IMR-90 (cell line): ENCODE results near the gene ARHGAP28. TPM values are rescaled to one million over a fixed set of nuclear protein-coding genes. Genes with fewer than 3 reads are reported as not detected.

Source experiments
- ATAC-seq: fragments of 200-7000 bp; cut with Tn5 transposase; 2 replicates; pipeline ENCODE4 v1.9.1; 2020; ENCODE audit warnings: low read depth, mild to moderate bottlenecking, moderate library complexity
- BruUV-seq: library from RNA; stranded (reverse); fragments of 400-500 nt; replicated peaks from 2 replicates; lab custom pipeline; 2021; lab: Mats Ljungman, UMichigan
- CTCF ChIA-PET: fragments of 300-600 bp; formaldehyde crosslinking; extraction: SDS; loops from one replicate; lab custom pipeline; 2021; ENCODE audit warnings: antibody characterized with exemption; lab: Yijun Ruan, JAX
- POLR2A ChIA-PET: fragments of 300-600 bp; sonication (Branson Sonifier 250); formaldehyde crosslinking; loops from one replicate; lab custom pipeline; 2022; ENCODE audit warnings: antibody characterized with exemption; ENCODE audit not compliant: unreplicated experiment; lab: Charles Lee
- DNase-seq: peaks from one replicate; pipeline ENCODE4 v3.0.0; 2013
- H2AFZ ChIP-seq: replicated peaks from 2 replicates; pipeline ENCODE3; 2013; ENCODE audit warnings: low read length, mild to moderate bottlenecking; ENCODE audit not compliant: poor library complexity
- H2AK5ac ChIP-seq: 2 replicates; pipeline ENCODE4 v1.6.1; 2013; ENCODE audit warnings: low read depth, low read length, inconsistent platforms
- H2AK9ac ChIP-seq: replicated peaks from 2 replicates; pipeline ENCODE3; 2013; ENCODE audit warnings: mild to moderate bottlenecking, low read depth, low read length, moderate library complexity; ENCODE audit not compliant: poor library complexity
- H2BK120ac ChIP-seq: 2 replicates; pipeline ENCODE4 v1.6.1; 2013; ENCODE audit warnings: low read depth, low read length, inconsistent platforms
- H2BK15ac ChIP-seq: 3 replicates; pipeline ENCODE4 v1.6.1; 2013; ENCODE audit warnings: low read depth, low read length, inconsistent platforms
- H2BK20ac ChIP-seq: 2 replicates; pipeline ENCODE4 v1.6.1; 2013; ENCODE audit warnings: low read depth, mild to moderate bottlenecking, inconsistent platforms, low read length, moderate library complexity
- H2BK5ac ChIP-seq: 2 replicates; pipeline ENCODE4 v1.6.1; 2013; ENCODE audit warnings: mild to moderate bottlenecking, low read depth, low read length, inconsistent platforms; ENCODE audit not compliant: poor library complexity, severe bottlenecking
- H3K14ac ChIP-seq: replicated peaks from 2 replicates; pipeline ENCODE4 v1.6.1; 2013; ENCODE audit warnings: low read depth, low read length, inconsistent platforms
- H3K18ac ChIP-seq: 2 replicates; pipeline ENCODE4 v1.6.1; 2013; ENCODE audit warnings: low read depth, low read length, control low read depth
- H3K23ac ChIP-seq: 2 replicates; pipeline ENCODE4 v1.6.1; 2013; ENCODE audit warnings: low read depth, low read length, inconsistent platforms
- H3K27ac ChIP-seq: 2 replicates; pipeline ENCODE4 v1.5.1; 2013; ENCODE audit warnings: mild to moderate bottlenecking, control low read depth, low read length; ENCODE audit not compliant: insufficient read depth
- H3K27me3 ChIP-seq: 2 replicates; pipeline ENCODE4 v1.6.1; 2013; ENCODE audit warnings: low read length; ENCODE audit not compliant: control insufficient read depth, insufficient read depth
- H3K36me3 ChIP-seq: 2 replicates; pipeline ENCODE4 v1.6.1; 2013; ENCODE audit warnings: low read length, mixed read lengths; ENCODE audit not compliant: control insufficient read depth, insufficient read depth
- H3K4ac ChIP-seq: 2 replicates; pipeline ENCODE4 v1.6.1; 2013; ENCODE audit warnings: low read depth, low read length, inconsistent platforms
- H3K4me1 ChIP-seq: 2 replicates; pipeline ENCODE4 v1.6.1; 2013; ENCODE audit warnings: low read length, mixed read lengths; ENCODE audit not compliant: control insufficient read depth, insufficient read depth
- H3K4me2 ChIP-seq: 2 replicates; pipeline ENCODE4 v1.6.1; 2013; ENCODE audit warnings: low read depth, mild to moderate bottlenecking, control low read depth, low read length, moderate library complexity
- H3K4me3 ChIP-seq: 2 replicates; pipeline ENCODE4 v1.5.1; 2013; ENCODE audit warnings: low read depth, mild to moderate bottlenecking, control low read depth, low read length, moderate library complexity; ENCODE audit not compliant: insufficient read depth
- H3K56ac ChIP-seq: 2 replicates; pipeline ENCODE4 v1.6.1; 2013; ENCODE audit warnings: low read length, inconsistent platforms; ENCODE audit not compliant: insufficient read depth; ENCODE audit errors: extremely low read depth
- H3K79me1 ChIP-seq, 2 experiments: 2 replicates each; pipeline ENCODE4 v1.6.1; 2013; ENCODE audit warnings: low read length in 2 of 2, inconsistent platforms in 1 of 2, low read depth in 1 of 2
- H3K9ac ChIP-seq: 2 replicates; pipeline ENCODE4 v1.6.1; 2013; ENCODE audit warnings: low read depth, low read length, control low read depth
- H3K9me1 ChIP-seq: 2 replicates; pipeline ENCODE4 v1.6.1; 2013; ENCODE audit warnings: low read length, inconsistent platforms; ENCODE audit not compliant: insufficient read depth
- H3K9me3 ChIP-seq: 2 replicates; pipeline ENCODE4 v1.6.1; 2013; ENCODE audit warnings: low read length; ENCODE audit not compliant: control insufficient read depth, insufficient read depth
- H4K20me1 ChIP-seq: 2 replicates; pipeline ENCODE4 v1.6.1; 2013; ENCODE audit warnings: low read length, inconsistent platforms; ENCODE audit not compliant: insufficient read depth
- H4K5ac ChIP-seq: 2 replicates; pipeline ENCODE4 v1.6.1; 2013; ENCODE audit warnings: mild to moderate bottlenecking, low read depth, low read length, control low read depth
- H4K8ac ChIP-seq, 2 experiments: 2 replicates each; pipeline ENCODE4 v1.6.1; 2013; ENCODE audit warnings: low read depth in 2 of 2, low read length in 2 of 2, control low read depth in 1 of 2, inconsistent platforms in 1 of 2
- H4K91ac ChIP-seq: 2 replicates; pipeline ENCODE4 v1.6.1; 2013; ENCODE audit warnings: low read depth, low read length, inconsistent platforms; ENCODE audit not compliant: insufficient read depth
- CHD1 ChIP-seq: IDR thresholded peaks from 2 replicates; pipeline ENCODE4 v1.6.1; 2012; ENCODE audit warnings: low read depth, low read length, improper control_type of control experiment
- FOS ChIP-seq: fragments of 150-350 bp; IDR thresholded peaks from 2 replicates; pipeline ENCODE4 v1.6.1; 2016; ENCODE audit warnings: low read depth, low read length
- NFE2L2 ChIP-seq: fragments of 150-350 bp; IDR thresholded peaks from 2 replicates; pipeline ENCODE4 v1.6.1; 2016; ENCODE audit warnings: low read depth, mild to moderate bottlenecking, low read length
- POLR2A ChIP-seq: IDR thresholded peaks from 2 replicates; pipeline ENCODE4 v1.6.1; 2012; ENCODE audit warnings: mild to moderate bottlenecking, low read depth, low read length
- RCOR1 ChIP-seq: IDR thresholded peaks from 2 replicates; pipeline ENCODE4 v1.6.1; 2012; ENCODE audit warnings: mild to moderate bottlenecking, low read length, improper control_type of control experiment; ENCODE audit not compliant: insufficient replicate concordance
- WGBS, 2 experiments: methylation state at CpG; one replicate each; pipeline versions ENCODE4 v1.1.5 to v1.1.7; 2013; ENCODE audit warnings: missing lambda C conversion rate in 2 of 2; ENCODE audit not compliant: insufficient read length in 1 of 2; ENCODE audit errors: extremely low coverage in 2 of 2; 5-methylcytosine and 5-hydroxymethylcytosine counted together
- dilution Hi-C: fragments of 300-500 bp; cut with HindIII; formaldehyde crosslinking; loops from one replicate; pipeline ENCODE4 v1.14.3; 2018; ENCODE audit warnings: low sequenced_read_pairs; ENCODE audit not compliant: unreplicated experiment
- in situ Hi-C: fragments of 300-500 bp; cut with MboI; formaldehyde crosslinking; loops from 3 replicates; pipeline ENCODE4 v1.14.3; 2019; ENCODE audit warnings: low sequenced_read_pairs, inconsistent platforms, mixed read lengths
- intact Hi-C: fragments of 100-400 bp; cut with micrococcal nuclease; formaldehyde crosslinking; loops from 2 replicates; pipeline ENCODE4 v1.10.0; 2022
- polyA plus RNA-seq, 3 experiments: library from polyadenylated mRNA; depleted of rRNA; stranded (reverse); fragments of >200 nt; gene quantifications; 2 replicates each; pipeline ENCODE4 v1.2.3, GENCODE V29; 2012; ENCODE audit warnings: low replicate concordance in 1 of 3
- total RNA-seq: library from RNA; depleted of rRNA; stranded (reverse); fragments of >200 nt; gene quantifications from 2 replicates; pipeline ENCODE4 v1.2.3, GENCODE V29; 2012
- TF ChIP-seq, protein P1 (sequence below): fragments of 150-350 bp; IDR thresholded peaks from 2 replicates; pipeline ENCODE4 v1.6.1; 2016; ENCODE audit warnings: low read depth, mild to moderate bottlenecking, low read length, moderate library complexity, borderline replicate concordance
- TF ChIP-seq, protein P2 (sequence below): fragments of 150-350 bp; IDR thresholded peaks from 2 replicates; pipeline ENCODE4 v1.6.1; 2017; ENCODE audit warnings: mild to moderate bottlenecking, antibody characterized with exemption, low read length, low read depth

Gene ARHGAP28
- total and polyA plus RNA-seq, 2 of the 4 experiments (the other 2 are of a cell fraction): 1.8 to 3.8 TPM

DNA sequence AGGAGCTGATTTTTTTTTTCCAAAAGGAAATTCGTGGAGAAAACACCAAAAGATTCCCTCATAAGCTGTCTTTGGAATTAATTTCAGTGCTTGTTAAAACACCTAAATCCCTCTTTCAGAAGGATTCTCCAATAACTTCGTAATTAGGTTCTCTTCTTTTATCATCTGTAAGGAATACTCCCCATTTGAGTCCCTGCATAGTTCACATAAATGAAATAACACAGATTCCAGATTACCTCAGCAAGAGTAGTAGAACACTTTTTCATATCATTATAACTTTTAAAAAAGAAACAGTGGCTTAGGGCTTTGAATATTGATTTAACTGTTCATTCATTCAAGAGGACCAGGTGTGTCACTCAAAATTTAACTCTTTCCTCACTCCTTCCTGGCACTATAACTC lies 55.5 kb downstream of the ARHGAP28 start:
- H3K79me1 ChIP-seq: no peaks in the 10 kb centered on the region
- no CpG with 5 or more reads among the region's 2 CpGs for WGBS, 2 experiments
- no peak overlapping the region for H2AFZ ChIP-seq
- ChIA-PET POLR2A (interaction anchor here (0.6 to 0.7 kb wide), 2 partner anchors 10 to 43 kb away, joined by 3 to 9 read pairs; no protein-coding TSS in a partner anchor), CTCF (no interaction called here)
- H2BK120ac ChIP-seq: peak overlapping the region; percentile 66
- dilution Hi-C loops: no loop called here
- peaks cover 5% of the 10 kb centered on the region; the same call in 1 of the 2 replicates for H3K36me3 ChIP-seq
- peaks cover 22% of the 10 kb centered on the region for H3K4me1 ChIP-seq
- H2AK5ac ChIP-seq: 0 out of 2 replicates have a peak overlapping the region, but pooled peaks have one; percentile 44
- H4K20me1 ChIP-seq: no peaks in the 10 kb centered on the region
- no peak overlapping the region for H3K4me3 ChIP-seq
- H3K23ac ChIP-seq: peak overlapping the region; percentile 27; the same call in 1 of the 2 replicates
- intact Hi-C loops: no loop called here
- ATAC-seq: peak; percentile 70
- DNase-seq: peak; percentile 33
- peak overlapping the region; percentile 62 for H3K4ac ChIP-seq
- TF ChIP-seq NFE2L2 (no peak), FOS (no peak), RCOR1 (no peak), POLR2A (no peak), CHD1 (no peak)
- TF ChIP-seq, protein P1, sequence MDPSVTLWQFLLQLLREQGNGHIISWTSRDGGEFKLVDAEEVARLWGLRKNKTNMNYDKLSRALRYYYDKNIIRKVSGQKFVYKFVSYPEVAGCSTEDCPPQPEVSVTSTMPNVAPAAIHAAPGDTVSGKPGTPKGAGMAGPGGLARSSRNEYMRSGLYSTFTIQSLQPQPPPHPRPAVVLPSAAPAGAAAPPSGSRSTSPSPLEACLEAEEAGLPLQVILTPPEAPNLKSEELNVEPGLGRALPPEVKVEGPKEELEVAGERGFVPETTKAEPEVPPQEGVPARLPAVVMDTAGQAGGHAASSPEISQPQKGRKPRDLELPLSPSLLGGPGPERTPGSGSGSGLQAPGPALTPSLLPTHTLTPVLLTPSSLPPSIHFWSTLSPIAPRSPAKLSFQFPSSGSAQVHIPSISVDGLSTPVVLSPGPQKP: no peak
- TF ChIP-seq, protein P2, sequence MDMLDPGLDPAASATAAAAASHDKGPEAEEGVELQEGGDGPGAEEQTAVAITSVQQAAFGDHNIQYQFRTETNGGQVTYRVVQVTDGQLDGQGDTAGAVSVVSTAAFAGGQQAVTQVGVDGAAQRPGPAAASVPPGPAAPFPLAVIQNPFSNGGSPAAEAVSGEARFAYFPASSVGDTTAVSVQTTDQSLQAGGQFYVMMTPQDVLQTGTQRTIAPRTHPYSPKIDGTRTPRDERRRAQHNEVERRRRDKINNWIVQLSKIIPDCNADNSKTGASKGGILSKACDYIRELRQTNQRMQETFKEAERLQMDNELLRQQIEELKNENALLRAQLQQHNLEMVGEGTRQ: no peak
- H4K91ac ChIP-seq: peak overlapping the region; percentile 47
- peak overlapping the region; percentile 59 for H3K14ac ChIP-seq
- peak overlapping the region; percentile 77; the same call in 1 of the 2 replicates for H3K27ac ChIP-seq
- H4K8ac ChIP-seq: peak overlapping the region; percentile 46 to 53; a peak in 3 of 4 replicates
- H3K9me3 ChIP-seq: no peaks in the 10 kb centered on the region
- no peak overlapping the region for H3K9ac ChIP-seq
- H3K27me3 ChIP-seq: no peaks in the 10 kb centered on the region
- peak overlapping the region; percentile 55 for H3K4me2 ChIP-seq
- peak overlapping the region; percentile 92 for H3K18ac ChIP-seq
- H4K5ac ChIP-seq: peak overlapping the region; percentile 56
- H2AK9ac ChIP-seq: no peak overlapping the region
- no peak overlapping the region for H2BK5ac ChIP-seq
- H2BK15ac ChIP-seq: peak overlapping the region; percentile 36; the same call in 2 of the 3 replicates
- in situ Hi-C loops: no loop called here
- peak overlapping the region; percentile 59 for H2BK20ac ChIP-seq
- no TSS peak for BruUV-seq
- no peak overlapping the region for H3K56ac ChIP-seq
- peaks cover 11% of the 10 kb centered on the region for H3K9me1 ChIP-seq
